ENCODE results near the gene ARF5. TPM values are rescaled to one million over a fixed set of nuclear protein-coding genes. Genes with fewer than 3 reads are reported as not detected.
A peak's percentile ranks its signal among the peaks of the same experiment; 100 is the strongest.

The ARF5 gene
- polyA plus RNA-seq, 1 donor (not counting 4 experiments of a cell fraction or from before 2014, with no cell fraction given): 274 TPM

- H3K9ac ChIP-seq (ENCODE audit: control insufficient read depth, extremely low read depth, insufficient read depth, low read length): no peak overlapping the region
- no peak overlapping the region for H3K4me3 ChIP-seq (ENCODE audit: control insufficient read depth in 2 of 3, extremely low read depth in 1 of 3, insufficient read depth in 2 of 3, low read depth in 1 of 3, low read length in 3 of 3)
- H3K27ac ChIP-seq (ENCODE audit: control insufficient read depth, insufficient read depth, low read length): no peak overlapping the region
- H4K20me1 ChIP-seq (ENCODE audit: control insufficient read depth, extremely low read depth, insufficient read depth, low read length): no peaks in the 10 kb centered on the region
- H3K4me2 ChIP-seq (ENCODE audit: control insufficient read depth, extremely low read depth, insufficient read depth, low read depth, low read length): no peak overlapping the region
- H3K27me3 ChIP-seq (ENCODE audit: control insufficient read depth, extremely low read depth, insufficient read depth, low read length): peaks cover 3% of the 10 kb centered on the region
- H3K9me1 ChIP-seq (ENCODE audit: control insufficient read depth, extremely low read depth, insufficient read depth, low read length): no peaks in the 10 kb centered on the region
- TF ChIP-seq CTCF (optimal IDR thresholded peaks at IDR 0.05 in 1 of 3, IDR thresholded peaks at IDR 0.05 in 1 of 3, conservative IDR thresholded peaks at IDR 0.05 in 1 of 3; ENCODE audit: extremely low read depth in 1 of 3, insufficient read depth in 2 of 3, low read length in 3 of 3) (peak; percentile 46 to 68 (median 46)), EZH2 (IDR thresholded peaks at IDR 0.05; ENCODE audit: low read length) (no peak)
- no peaks in the 10 kb centered on the region for H3K9me3 ChIP-seq (ENCODE audit: control insufficient read depth, low read depth, low read length)
- FAIRE-seq (no peak), DNase-seq (ENCODE audit: low read depth, low spot score) (no peak)
- H3K79me2 ChIP-seq (ENCODE audit: control insufficient read depth, insufficient read depth, low read length): no peaks in the 10 kb centered on the region
- dilution Hi-C loops (cut with MboI; ENCODE audit: extremely low pct_ligation_motif_present, low sequenced_read_pairs): no loop called here
- no peaks in the 10 kb centered on the region for H3K4me1 ChIP-seq (ENCODE audit: control insufficient read depth, extremely low read depth, insufficient read depth, low read length)
- H2AFZ ChIP-seq (ENCODE audit: control insufficient read depth, low read length): peak overlapping the region; percentile 23
- H3K36me3 ChIP-seq (ENCODE audit: control insufficient read depth in 2 of 2, extremely low read depth in 1 of 2, insufficient read depth in 2 of 2, low read length in 2 of 2): no peaks in the 10 kb centered on the region
Observed at GRCh38 chr7:127629268-127629854, 41.1 kb downstream of the ARF5 start.

- dilution Hi-C loops (cut with MboI; ENCODE audit: extremely low pct_ligation_motif_present, low sequenced_read_pairs): no loop called here
- TF ChIP-seq CTCF (optimal IDR thresholded peaks at IDR 0.05 in 1 of 3, IDR thresholded peaks at IDR 0.05 in 1 of 3, conservative IDR thresholded peaks at IDR 0.05 in 1 of 3; ENCODE audit: extremely low read depth in 1 of 3, insufficient read depth in 2 of 3, low read length in 3 of 3) (no peak), EZH2 (IDR thresholded peaks at IDR 0.05; ENCODE audit: low read length) (no peak)
- H3K9me1 ChIP-seq (ENCODE audit: control insufficient read depth, extremely low read depth, insufficient read depth, low read length): no peaks in the 10 kb centered on the region
- no peak overlapping the region for H3K4me2 ChIP-seq (ENCODE audit: control insufficient read depth, extremely low read depth, insufficient read depth, low read depth, low read length)
- H3K4me3 ChIP-seq (ENCODE audit: control insufficient read depth in 2 of 3, extremely low read depth in 1 of 3, insufficient read depth in 2 of 3, low read depth in 1 of 3, low read length in 3 of 3): no peak overlapping the region
- no peak for DNase-seq (ENCODE audit: low read depth, low spot score)
- H3K79me2 ChIP-seq (ENCODE audit: control insufficient read depth, insufficient read depth, low read length): no peaks in the 10 kb centered on the region
- H3K4me1 ChIP-seq (ENCODE audit: control insufficient read depth, extremely low read depth, insufficient read depth, low read length): no peaks in the 10 kb centered on the region
- peaks cover 7% of the 10 kb centered on the region for H3K27me3 ChIP-seq (ENCODE audit: control insufficient read depth, extremely low read depth, insufficient read depth, low read length)
- FAIRE-seq: no peak
- no peak overlapping the region for H3K9ac ChIP-seq (ENCODE audit: control insufficient read depth, extremely low read depth, insufficient read depth, low read length)
- no peaks in the 10 kb centered on the region for H3K9me3 ChIP-seq (ENCODE audit: control insufficient read depth, low read depth, low read length)
- no peaks in the 10 kb centered on the region for H4K20me1 ChIP-seq (ENCODE audit: control insufficient read depth, extremely low read depth, insufficient read depth, low read length)
- no peaks in the 10 kb centered on the region for H3K36me3 ChIP-seq (ENCODE audit: control insufficient read depth in 2 of 2, extremely low read depth in 1 of 2, insufficient read depth in 2 of 2, low read length in 2 of 2)
- H3K27ac ChIP-seq (ENCODE audit: control insufficient read depth, insufficient read depth, low read length): no peak overlapping the region
- no peak overlapping the region for H2AFZ ChIP-seq (ENCODE audit: control insufficient read depth, low read length)
Observed at GRCh38 chr7:127632276-127632910, 44.2 kb downstream of the ARF5 start.

Data from keratinocyte (primary cell).